Measurements from ENCODE around the gene XCR1.

XCR1 gene

DNA sequence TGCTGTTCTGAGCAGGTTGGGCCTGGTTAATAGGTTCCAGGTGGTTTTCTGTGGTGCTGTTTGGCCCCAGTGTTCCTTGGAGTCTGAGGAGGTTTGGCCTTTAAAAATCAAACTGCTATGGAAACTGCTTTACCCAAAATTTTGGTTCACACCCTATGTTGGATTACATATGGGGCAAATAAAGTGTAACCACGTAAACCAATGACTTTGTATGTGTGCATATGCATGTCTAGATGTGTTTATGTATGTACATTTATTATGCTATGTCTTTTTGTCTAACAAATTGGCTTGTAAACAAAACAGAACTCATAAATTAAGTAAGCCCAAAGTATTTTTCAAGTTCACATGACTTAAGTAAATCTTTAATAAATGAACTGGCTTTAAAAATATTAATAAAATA is 8.9 kb upstream of the XCR1 start:
- no peak overlapping the region for H3K27ac ChIP-seq
- TF ChIP-seq ZFX (IDR thresholded peaks at IDR 0.05) (no peak), CTCF (conservative IDR thresholded peaks at IDR 0.05) (no peak)

DNA sequence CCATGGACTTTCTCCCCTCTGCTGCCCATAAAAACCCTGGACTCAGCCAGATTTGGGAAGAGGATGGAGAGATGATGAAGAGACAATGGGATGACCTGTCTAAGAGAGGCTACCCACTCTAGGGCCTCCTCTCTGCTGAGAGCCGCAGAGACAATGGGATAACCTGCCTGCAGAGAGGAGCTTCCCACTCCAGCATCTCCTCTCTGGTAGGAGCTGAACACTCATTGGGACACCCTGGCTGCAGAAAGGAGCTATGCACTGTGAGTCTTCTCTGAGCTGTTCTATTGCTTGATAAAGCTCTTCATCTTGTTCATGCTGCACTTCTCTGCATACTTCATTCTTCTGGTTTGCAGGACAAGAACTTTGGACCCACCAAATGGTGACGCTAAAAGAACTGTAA is 4.5 kb upstream of the XCR1 start:
- no peak for TF ChIP-seq CTCF (conservative IDR thresholded peaks at IDR 0.05)
- TF ChIP-seq ZFX (IDR thresholded peaks at IDR 0.05), result no peak
- no peak overlapping the region for H3K27ac ChIP-seq

DNA sequence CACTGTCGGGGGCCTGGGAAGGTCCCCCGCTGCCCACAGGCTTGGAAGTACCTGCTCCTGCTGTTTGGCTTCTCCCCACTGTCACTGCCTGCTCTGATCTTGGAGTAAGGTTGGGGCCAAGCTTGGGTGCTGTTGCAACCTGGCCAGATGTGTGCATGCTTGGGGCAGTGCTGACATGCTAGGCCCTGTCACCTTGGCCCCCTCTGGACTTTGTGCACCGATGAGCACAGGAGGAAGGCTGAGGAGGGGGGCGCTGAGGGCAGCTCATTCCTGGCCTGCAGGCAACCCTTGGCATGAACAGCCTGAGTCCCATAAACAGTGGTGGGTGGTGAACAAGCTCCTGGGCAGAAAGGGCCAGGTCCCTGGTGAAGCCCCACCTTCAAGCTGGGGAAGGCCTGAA is 4.0 kb upstream of the XCR1 start:
- H3K27ac ChIP-seq, result no peak overlapping the region
- no peak for TF ChIP-seq CTCF (conservative IDR thresholded peaks at IDR 0.05)

GRCh38 chr3:46030626-46031025 is 3.3 kb upstream of the XCR1 start:
- TF ChIP-seq CTCF (conservative IDR thresholded peaks at IDR 0.05), result no peak
- H3K27ac ChIP-seq, result no peak overlapping the region

- TF ChIP-seq CTCF (conservative IDR thresholded peaks at IDR 0.05) (no peak), ZFX (IDR thresholded peaks at IDR 0.05) (no peak)
- H3K27ac ChIP-seq, result no peak overlapping the region
Observed at GRCh38 chr3:46029953-46030543, 2.8 kb upstream of the XCR1 start.

GRCh38 chr3:46027736-46028397 is 584 bp upstream of the XCR1 start:
- no peak overlapping the region for H3K27ac ChIP-seq
- TF ChIP-seq CTCF (conservative IDR thresholded peaks at IDR 0.05), result no peak
- no peak for TF ChIP-seq ZFX (IDR thresholded peaks at IDR 0.05)

DNA sequence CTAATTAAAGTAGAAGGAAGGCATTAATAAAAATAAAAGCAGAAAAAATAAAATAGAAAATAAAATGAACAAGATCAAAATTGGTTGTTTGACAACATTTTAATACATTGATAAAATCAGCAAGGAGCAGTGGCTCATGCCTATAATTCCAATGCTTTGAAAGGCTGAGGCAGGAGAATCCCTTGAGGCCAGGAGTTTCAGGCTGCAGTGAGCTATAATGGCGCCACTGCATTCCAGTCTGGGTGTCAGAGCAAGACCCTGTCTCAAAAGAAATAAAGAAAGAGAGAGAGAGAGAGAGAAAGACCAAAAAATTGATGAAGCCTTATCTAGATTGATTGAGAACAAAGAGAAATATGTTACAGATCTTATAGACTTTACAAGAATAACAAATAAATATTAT is 2.1 kb downstream of the XCR1 start:
- H3K27ac ChIP-seq, result no peak overlapping the region
- no peak for TF ChIP-seq ZFX (IDR thresholded peaks at IDR 0.05)
- TF ChIP-seq CTCF (conservative IDR thresholded peaks at IDR 0.05), result no peak

Data from C4-2B (cell line).